ENCODE measurements around the gene DSCAM. TPM values are rescaled to one million over a fixed set of nuclear protein-coding genes. Genes with fewer than 3 reads are reported as not detected.

The DSCAM gene
- polyA plus RNA-seq, 3 donors = not detected

DNA sequence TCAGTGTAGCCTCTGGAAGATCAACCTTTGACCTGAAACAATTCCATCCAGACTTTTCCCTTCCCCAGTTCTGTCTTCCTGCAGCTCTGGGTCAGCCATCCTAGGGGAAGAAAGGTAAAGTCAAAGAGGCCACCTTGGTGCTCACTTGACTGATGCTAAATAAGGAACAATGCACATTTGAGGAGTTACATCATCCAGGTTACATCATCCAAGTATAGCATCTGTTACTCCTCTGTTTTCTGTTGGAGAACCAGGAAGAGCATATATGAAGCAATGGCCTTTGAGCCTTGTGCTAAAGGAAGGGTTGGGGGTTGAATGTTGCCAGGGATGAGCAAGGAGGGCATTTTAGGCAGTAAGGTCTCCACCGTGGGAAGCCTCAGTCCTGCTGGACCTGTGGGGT is 3.1 kb upstream of the DSCAM start:
- H3K79me2 ChIP-seq (ENCODE audit: insufficient read depth, low read length) = no peaks in the 10 kb centered on the region
- no peaks in the 10 kb centered on the region for H4K20me1 ChIP-seq (ENCODE audit: insufficient read depth, low read length)
- H2AFZ ChIP-seq (ENCODE audit: insufficient read depth, low read depth, low read length, poor library complexity, severe bottlenecking) = no peak overlapping the region
- H3K9me3 ChIP-seq (replicated peaks in 1 of 2; ENCODE audit: control insufficient read depth in 1 of 2, insufficient read depth in 1 of 2, low read length in 2 of 2) = no peaks in the 10 kb centered on the region
- peaks cover 15 to 33% of the 10 kb centered on the region in 2 donors for H3K27me3 ChIP-seq (ENCODE audit: control insufficient read depth in 2 of 2, insufficient read depth in 2 of 2, low read length in 2 of 2)
- no peak overlapping the region for H3K27ac Mint-ChIP-seq
- DNase-seq = no peak
- H3K4me1 Mint-ChIP-seq = no peaks in the 10 kb centered on the region
- H3K4me3 ChIP-seq (replicated peaks in 1 of 3; ENCODE audit: low read depth in 2 of 3, low read length in 3 of 3) = no peak overlapping the region
- H3K9ac ChIP-seq (ENCODE audit: insufficient read depth, low read length, poor library complexity, severe bottlenecking) = no peak overlapping the region
- peaks cover 0 to 4% (median 2%) of the 10 kb centered on the region in 7 donors for H3K9me3 Mint-ChIP-seq
- 86% methylated on average over 1 of the region's 1 CpG for WGBS (ENCODE audit: insufficient coverage)
- H3K27me3 Mint-ChIP-seq (ENCODE audit: low read depth in 3 of 3) = peaks cover 22 to 37% (median 26%) of the 10 kb centered on the region in 3 donors
- no peak overlapping the region for H3K27ac ChIP-seq (ENCODE audit: low read depth in 1 of 2, low read length in 2 of 2)
- H3K4me2 ChIP-seq (replicated peaks; ENCODE audit: extremely low read depth, low read length, poor library complexity, severe bottlenecking) = no peak overlapping the region
- H3K4me3 Mint-ChIP-seq = no peak overlapping the region
- no peaks in the 10 kb centered on the region for H3K4me1 ChIP-seq (ENCODE audit: control insufficient read depth in 1 of 2, insufficient read depth in 2 of 2, low read length in 2 of 2)
- intact Hi-C loops (cut with micrococcal nuclease) = no loop called here
- H3K36me3 ChIP-seq (replicated peaks in 1 of 2; ENCODE audit: control insufficient read depth in 1 of 2, insufficient read depth in 2 of 2, low read length in 2 of 2) = no peaks in the 10 kb centered on the region
- TF ChIP-seq, protein P1, sequence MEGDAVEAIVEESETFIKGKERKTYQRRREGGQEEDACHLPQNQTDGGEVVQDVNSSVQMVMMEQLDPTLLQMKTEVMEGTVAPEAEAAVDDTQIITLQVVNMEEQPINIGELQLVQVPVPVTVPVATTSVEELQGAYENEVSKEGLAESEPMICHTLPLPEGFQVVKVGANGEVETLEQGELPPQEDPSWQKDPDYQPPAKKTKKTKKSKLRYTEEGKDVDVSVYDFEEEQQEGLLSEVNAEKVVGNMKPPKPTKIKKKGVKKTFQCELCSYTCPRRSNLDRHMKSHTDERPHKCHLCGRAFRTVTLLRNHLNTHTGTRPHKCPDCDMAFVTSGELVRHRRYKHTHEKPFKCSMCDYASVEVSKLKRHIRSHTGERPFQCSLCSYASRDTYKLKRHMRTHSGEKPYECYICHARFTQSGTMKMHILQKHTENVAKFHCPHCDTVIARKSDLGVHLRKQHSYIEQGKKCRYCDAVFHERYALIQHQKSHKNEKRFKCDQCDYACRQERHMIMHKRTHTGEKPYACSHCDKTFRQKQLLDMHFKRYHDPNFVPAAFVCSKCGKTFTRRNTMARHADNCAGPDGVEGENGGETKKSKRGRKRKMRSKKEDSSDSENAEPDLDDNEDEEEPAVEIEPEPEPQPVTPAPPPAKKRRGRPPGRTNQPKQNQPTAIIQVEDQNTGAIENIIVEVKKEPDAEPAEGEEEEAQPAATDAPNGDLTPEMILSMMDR (IDR thresholded peaks at IDR 0.05) = no peak
- peaks cover 0 to 2% of the 10 kb centered on the region in 2 donors for H3K36me3 Mint-ChIP-seq

DNA sequence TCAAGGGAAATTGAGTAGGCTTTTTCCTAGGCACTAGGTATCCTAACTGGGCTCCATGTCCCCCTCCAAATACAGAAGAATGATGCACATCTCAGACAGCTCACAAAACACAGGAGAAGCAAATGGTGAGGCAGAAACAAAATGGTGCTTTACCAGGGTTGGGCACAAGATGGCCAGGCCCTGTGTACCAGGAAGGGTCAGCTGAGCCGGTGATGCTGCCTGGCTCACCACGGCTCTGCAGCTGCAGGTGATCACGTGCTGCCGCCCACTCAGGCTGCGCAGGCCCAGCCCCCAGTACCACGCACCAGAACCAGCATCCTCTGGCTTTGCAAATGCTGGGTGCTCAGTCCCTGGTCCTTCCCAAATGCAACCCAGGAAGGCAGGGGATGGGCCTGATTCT is 993 bp upstream of the DSCAM start:
- intact Hi-C loops (cut with micrococcal nuclease) = no loop called here
- H3K27me3 Mint-ChIP-seq (ENCODE audit: low read depth in 3 of 3) = peaks cover 27 to 43% (median 35%) of the 10 kb centered on the region in 3 donors
- H3K36me3 Mint-ChIP-seq = peaks cover 0 to 2% of the 10 kb centered on the region in 2 donors
- no peak overlapping the region for H3K4me2 ChIP-seq (replicated peaks; ENCODE audit: extremely low read depth, low read length, poor library complexity, severe bottlenecking)
- no peaks in the 10 kb centered on the region for H3K4me1 Mint-ChIP-seq
- H3K4me3 ChIP-seq (replicated peaks in 1 of 3; ENCODE audit: low read depth in 2 of 3, low read length in 3 of 3) = no peak overlapping the region
- peaks cover 0 to 4% (median 0%) of the 10 kb centered on the region in 7 donors for H3K9me3 Mint-ChIP-seq
- no peaks in the 10 kb centered on the region for H3K36me3 ChIP-seq (replicated peaks in 1 of 2; ENCODE audit: control insufficient read depth in 1 of 2, insufficient read depth in 2 of 2, low read length in 2 of 2)
- TF ChIP-seq, protein P1 (IDR thresholded peaks at IDR 0.05) = no peak
- H3K27ac ChIP-seq (ENCODE audit: low read depth in 1 of 2, low read length in 2 of 2) = no peak overlapping the region
- 97% methylated on average over 6 of the region's 6 CpGs for WGBS (ENCODE audit: insufficient coverage)
- H3K9me3 ChIP-seq (replicated peaks in 1 of 2; ENCODE audit: control insufficient read depth in 1 of 2, insufficient read depth in 1 of 2, low read length in 2 of 2) = no peaks in the 10 kb centered on the region
- H3K4me3 Mint-ChIP-seq = peak overlapping the region in 1 of 2 donors; percentile 78
- H4K20me1 ChIP-seq (ENCODE audit: insufficient read depth, low read length) = no peaks in the 10 kb centered on the region
- no peak overlapping the region for H2AFZ ChIP-seq (ENCODE audit: insufficient read depth, low read depth, low read length, poor library complexity, severe bottlenecking)
- H3K79me2 ChIP-seq (ENCODE audit: insufficient read depth, low read length) = no peaks in the 10 kb centered on the region
- no peaks in the 10 kb centered on the region for H3K4me1 ChIP-seq (ENCODE audit: control insufficient read depth in 1 of 2, insufficient read depth in 2 of 2, low read length in 2 of 2)
- no peak overlapping the region for H3K27ac Mint-ChIP-seq
- DNase-seq = no peak
- peaks cover 20 to 47% of the 10 kb centered on the region in 2 donors for H3K27me3 ChIP-seq (ENCODE audit: control insufficient read depth in 2 of 2, insufficient read depth in 2 of 2, low read length in 2 of 2)
- no peak overlapping the region for H3K9ac ChIP-seq (ENCODE audit: insufficient read depth, low read length, poor library complexity, severe bottlenecking)
